Gastrocnemius medialis (tissue), 4 donors: ENCODE measurements around the gene PDLIM7. TPM values are rescaled to one million over a fixed set of nuclear protein-coding genes. Genes with fewer than 3 reads are reported as not detected.

Experiments
- ATAC-seq, 2 donors: fragments of 150-250 bp; one replicate each; pipeline ENCODE4 v1.9.1; 2016
- DNase-seq, 2 donors: peaks; one replicate each; pipeline ENCODE4 v3.0.0-alpha.2; 2019
- H3K27ac ChIP-seq, 4 donors: fragments of 200-600 bp; sonication (generic); 1 replicate in 1 of 4; 2 replicates in 3 of 4; pipeline ENCODE4 v1.5.1; 2016 to 2018; ENCODE audit warnings: mild to moderate bottlenecking in 2 of 4, moderate library complexity in 1 of 4
- H3K27me3 ChIP-seq, 3 donors: fragments of 200-600 bp; sonication (generic) in 2 of 3; 1 replicate in 1 of 3; 2 replicates in 2 of 3; pipeline versions ENCODE4 v1.5.1 to v1.6.0; 2016 to 2019; ENCODE audit warnings: mild to moderate bottlenecking in 1 of 3, moderate library complexity in 1 of 3
- H3K36me3 ChIP-seq, 2 donors: fragments of 200-600 bp; sonication (generic) in 1 of 2; one replicate each; pipeline ENCODE4 v1.5.1; 2017 to 2018
- H3K4me1 ChIP-seq, 2 donors: fragments of 200-600 bp; sonication (generic) in 1 of 2; one replicate each; pipeline ENCODE4 v1.5.1; 2016 to 2017; ENCODE audit warnings: mild to moderate bottlenecking in 2 of 2
- H3K4me3 ChIP-seq, 4 donors: fragments of 200-600 bp; sonication (generic) in 3 of 4; 1 replicate in 1 of 4; 2 replicates in 3 of 4; pipeline ENCODE4 v1.5.1; 2016 to 2019; ENCODE audit warnings: mild to moderate bottlenecking in 2 of 4
- H3K9me3 ChIP-seq, 3 donors: fragments of 200-600 bp; sonication (generic) in 2 of 3; 1 replicate in 1 of 3; 2 replicates in 2 of 3; pipeline ENCODE4 v1.5.1; 2016 to 2019
- CTCF ChIP-seq, 5 experiments: fragments of 450-650 bp in 3 of 5; fragments of 200-600 bp in 2 of 5; sonication (generic) in 2 of 5; IDR thresholded peaks in 4 of 5; conservative IDR thresholded peaks in 1 of 5; 1 replicate in 4 of 5; 2 replicates in 1 of 5; pipeline ENCODE4 v1.5.1; 2016 to 2019; ENCODE audit warnings: antibody characterized with exemption in 5 of 5, mild to moderate bottlenecking in 3 of 5, moderate library complexity in 3 of 5
- POLR2A ChIP-seq, 2 donors: fragments of 450-650 bp; IDR thresholded peaks; one replicate each; pipeline ENCODE4 v1.6.1; 2017; ENCODE audit warnings: antibody characterized with exemption in 2 of 2, mild to moderate bottlenecking in 2 of 2, moderate library complexity in 2 of 2
- in situ Hi-C, 4 donors: fragments of 200-750 bp; cut with MboI; loops; one replicate each; pipeline versions ENCODE4 v1.15.0 to v1.8.0; 2017; ENCODE audit warnings: low sequenced_read_pairs in 4 of 4
- intact Hi-C: fragments of 100-400 bp; cut with DNase I; formaldehyde crosslinking; loops from one replicate; pipeline ENCODE4 v1.15.1; 2023; ENCODE audit warnings: low total_unique reads
- total RNA-seq, 4 donors: library from RNA; depleted of rRNA; stranded (reverse); fragments of >200 nt; gene quantifications; one replicate each; pipeline versions ENCODE4 v1.1.0 to v1.2.3, GENCODE V29; 2016

PDLIM7 gene
- total RNA-seq, 4 donors from 2014 or later = 132 to 244 (median 220) TPM

DNA sequence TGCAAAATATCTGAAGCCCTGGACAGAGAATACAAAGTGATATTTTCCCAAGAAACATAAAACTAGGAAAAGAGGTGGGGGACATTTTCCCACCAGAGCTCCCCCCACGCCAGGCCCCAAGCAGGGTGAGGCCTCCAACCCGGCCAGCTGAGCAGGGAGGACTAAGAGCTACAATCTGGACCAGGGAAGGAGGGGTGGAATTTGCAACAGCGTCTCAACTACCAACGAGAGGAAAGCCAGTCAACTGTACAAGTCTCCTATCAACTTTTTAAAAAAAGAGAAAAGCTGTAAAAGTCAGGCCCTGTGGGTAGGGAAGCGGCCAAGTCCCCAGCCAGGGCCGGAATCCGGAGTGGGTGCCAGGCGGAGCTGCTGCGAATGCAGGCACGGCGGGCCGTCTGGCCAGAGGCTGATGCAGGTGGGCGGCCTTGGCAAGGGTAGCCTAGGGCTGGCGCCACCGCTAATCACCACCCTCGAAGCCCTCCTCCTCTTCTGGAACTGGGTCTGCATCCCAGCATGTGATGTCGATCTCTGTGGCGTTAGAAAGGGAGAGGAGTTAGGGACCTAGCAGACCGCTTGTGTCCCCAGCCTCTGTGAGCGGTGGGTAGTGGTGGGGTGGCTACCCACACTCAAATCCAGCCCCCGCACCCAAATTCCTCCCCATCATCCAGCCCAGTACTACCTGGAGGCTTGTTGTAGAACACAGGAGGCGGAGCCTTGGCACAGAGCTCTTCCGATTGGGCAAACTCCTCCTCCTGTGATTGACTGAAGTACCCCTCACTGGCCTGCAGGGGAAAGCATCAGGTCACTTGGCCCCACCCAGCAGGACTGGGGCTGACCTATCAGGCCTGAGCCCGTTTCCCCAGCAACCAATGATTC, 40.2 kb downstream of the PDLIM7 start:
- no peaks in the 10 kb centered on the region for H3K36me3 ChIP-seq
- H3K4me3 ChIP-seq = no peak overlapping the region
- H3K4me1 ChIP-seq = peaks cover 9 to 25% of the 10 kb centered on the region in 2 donors
- intact Hi-C loops (loop anchor here (2.0 to 10.0 kb wide), 3 partner anchors 22 to 342 kb away; partner anchors contain the start of gene MXD3), in situ Hi-C loops (loop anchor here in 1 of 4 donors (10.0 kb wide), 1 partner anchor 52 kb away; the partner anchor contains the start of genes F12 and PFN3)
- peaks cover 0 to 5% (median 2%) of the 10 kb centered on the region in 3 donors for H3K27me3 ChIP-seq
- H3K27ac ChIP-seq = peak overlapping the region; percentile 2 to 78 (median 30)
- ATAC-seq (peak; percentile 29 to 31), DNase-seq (peak; percentile 50 to 80)
- no peaks in the 10 kb centered on the region for H3K9me3 ChIP-seq
- peak; percentile 46 to 70 (median 64) for TF ChIP-seq CTCF (IDR thresholded peaks at IDR 0.05 in 4 of 5, conservative IDR thresholded peaks at IDR 0.05 in 1 of 5)
- no peak for TF ChIP-seq POLR2A (IDR thresholded peaks at IDR 0.05)

GRCh38 chr5:177456591-177456964, 40.8 kb downstream of the PDLIM7 start:
- ATAC-seq (no peak), DNase-seq (no peak)
- in situ Hi-C loops = loop anchor here in 1 of 4 donors (10.0 kb wide), 1 partner anchor 52 kb away; the partner anchor contains the start of genes F12 and PFN3

GRCh38 chr5:177455661-177456590, 41.5 kb downstream of the PDLIM7 start:
- Histone ChIP-seq H3K4me1 (peaks cover 9 to 25% of the 10 kb centered on the region in 2 donors), H3K9me3 (no peaks in the 10 kb centered on the region), H3K36me3 (no peaks in the 10 kb centered on the region), H3K27ac (peak overlapping the region; percentile 68 to 78 (median 75)), H3K4me3 (peak overlapping the region; percentile 55 to 93 (median 73)), H3K27me3 (peaks cover 0 to 5% (median 2%) of the 10 kb centered on the region in 3 donors)
- in situ Hi-C loops = loop anchor here in 1 of 4 donors (10.0 kb wide), 1 partner anchor 51 kb away; the partner anchor contains the start of genes F12 and PFN3
- peak; percentile 79 to 87 for DNase-seq
- TF ChIP-seq POLR2A (IDR thresholded peaks at IDR 0.05) (no peak), CTCF (IDR thresholded peaks at IDR 0.05 in 4 of 5, conservative IDR thresholded peaks at IDR 0.05 in 1 of 5) (peak; percentile 66 to 98 (median 81))
- intact Hi-C loops = loop anchor here (1.0 to 10.0 kb wide), 5 partner anchors 23 to 341 kb away; partner anchors contain the start of genes MXD3 and PDLIM7
- ATAC-seq = peak; percentile 53 to 60

More at GRCh38 chr5:177456591-177456964, 40.8 kb downstream of the PDLIM7 start:
- Histone ChIP-seq H3K27me3 (peaks cover 0 to 5% (median 2%) of the 10 kb centered on the region in 3 donors), H3K27ac (peak overlapping the region; percentile 9 to 78 (median 31)), H3K9me3 (no peaks in the 10 kb centered on the region), H3K36me3 (no peaks in the 10 kb centered on the region), H3K4me1 (peaks cover 9 to 25% of the 10 kb centered on the region in 2 donors), H3K4me3 (peak overlapping the region in 2 of 4 donors; percentile 69 to 77)
- intact Hi-C loops = loop anchor here (2.0 to 10.0 kb wide), 3 partner anchors 22 to 342 kb away; partner anchors contain the start of gene MXD3
- TF ChIP-seq POLR2A (IDR thresholded peaks at IDR 0.05) = no peak
- TF ChIP-seq CTCF (IDR thresholded peaks at IDR 0.05 in 4 of 5, conservative IDR thresholded peaks at IDR 0.05 in 1 of 5) = peak in 1 of 5 experiments; percentile 12
